Natural killer cell (primary cell): ENCODE data around the gene ZNF618. TPM values are rescaled to one million over a fixed set of nuclear protein-coding genes. Genes with fewer than 3 reads are reported as not detected.

Source experiments
- ATAC-seq, 3 donors: fragments of 150-1000 bp in 2 of 3; fragments of 200-7000 bp in 1 of 3; cut with Tn5 transposase; 1 replicate in 1 of 3; 2 replicates in 2 of 3; pipeline ENCODE4 v1.10.0; 2021; ENCODE audit warnings: mild to moderate bottlenecking in 2 of 3, moderate library complexity in 2 of 3
- DNase-seq, 2 donors: peaks; one replicate each; pipeline versions ENCODE4 v3.0.0 to v3.0.0-alpha.2; 2013 to 2021; ENCODE audit warnings: mixed read lengths in 1 of 2
- H3K27ac ChIP-seq: one replicate; pipeline ENCODE4 v1.5.1; 2013; ENCODE audit warnings: mild to moderate bottlenecking, low read length
- H3K27me3 ChIP-seq: one replicate; pipeline ENCODE4 v1.6.1; 2013; ENCODE audit warnings: low read length; ENCODE audit not compliant: control insufficient read depth, insufficient read depth
- H3K36me3 ChIP-seq: one replicate; pipeline ENCODE4 v1.6.1; 2013; ENCODE audit warnings: low read length; ENCODE audit not compliant: control insufficient read depth, insufficient read depth
- H3K4me1 ChIP-seq: one replicate; pipeline ENCODE4 v1.6.1; 2013; ENCODE audit warnings: low read length; ENCODE audit not compliant: control insufficient read depth, insufficient read depth
- H3K4me3 ChIP-seq: one replicate; pipeline ENCODE4 v1.5.1; 2013; ENCODE audit warnings: low read length
- H3K9me3 ChIP-seq: one replicate; pipeline ENCODE4 v1.6.1; 2013; ENCODE audit warnings: low read length; ENCODE audit not compliant: control insufficient read depth, insufficient read depth
- H3K27ac Mint-ChIP-seq, 2 donors: one replicate each; pipeline ENCODE4 v1.8.0; 2022; ENCODE audit warnings: mild to moderate bottlenecking in 2 of 2, mixed read lengths in 2 of 2, moderate library complexity in 1 of 2
- H3K27me3 Mint-ChIP-seq, 2 donors: one replicate each; pipeline ENCODE4 v1.8.0; 2022; ENCODE audit warnings: low read depth in 2 of 2, mixed read lengths in 2 of 2
- H3K36me3 Mint-ChIP-seq: one replicate; pipeline ENCODE4 v1.8.0; 2022; ENCODE audit warnings: mixed read lengths
- H3K4me1 Mint-ChIP-seq, 2 donors: one replicate each; pipeline ENCODE4 v1.8.0; 2022; ENCODE audit warnings: mixed read lengths in 2 of 2
- H3K4me3 Mint-ChIP-seq: one replicate; pipeline ENCODE4 v1.8.0; 2022; ENCODE audit warnings: mild to moderate bottlenecking, moderate library complexity, mixed read lengths
- H3K9me3 Mint-ChIP-seq, 2 donors: one replicate each; pipeline ENCODE4 v1.8.0; 2022; ENCODE audit warnings: mixed read lengths in 2 of 2
- WGBS: methylation state at CpG from one replicate; pipeline ENCODE4 v1.1.7; 2013; ENCODE audit warnings: missing lambda C conversion rate; ENCODE audit not compliant: insufficient coverage; 5-methylcytosine and 5-hydroxymethylcytosine counted together
- intact Hi-C: fragments of 100-400 bp; cut with micrococcal nuclease; formaldehyde crosslinking; loops from one replicate; pipeline ENCODE4 v1.14.2; 2022
- total RNA-seq, 4 donors: library from RNA; stranded (reverse); fragments of 120-200 nt in 1 of 4; gene quantifications; one replicate each; pipeline versions ENCODE4 v1.2.3 to v1.2.4, GENCODE V29; 2013 to 2022
- TF ChIP-seq, protein P1 (sequence below): fragments of 200-600 bp; IDR thresholded peaks from one replicate; pipeline ENCODE4 v1.8.0; 2022; ENCODE audit warnings: antibody characterized with exemption

ZNF618 gene
- total RNA-seq, 3 donors from 2014 or later (not counting 1 experiment from before 2014, with no cell fraction given) = 9.2 to 10.7 (median 10.0) TPM

DNA sequence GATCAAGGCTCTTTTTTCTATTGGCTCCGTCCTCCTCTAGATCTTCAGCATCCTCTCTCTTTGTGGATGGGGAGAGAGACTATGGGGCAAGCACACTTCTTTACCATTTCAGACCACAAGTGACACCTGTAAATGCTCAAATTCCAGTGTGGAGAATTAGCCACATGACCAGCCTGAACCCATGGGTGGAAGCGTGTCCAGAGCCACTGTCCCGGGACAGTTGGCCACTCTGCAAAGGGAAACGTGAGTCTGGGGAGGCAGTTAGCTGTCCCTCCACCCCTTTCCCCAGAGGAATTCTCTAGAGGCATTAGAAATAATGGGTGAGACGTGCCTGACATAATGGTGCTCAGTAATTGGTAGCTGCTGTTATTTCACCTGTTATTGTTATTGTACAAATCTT is 161.1 kb downstream of the ZNF618 start:
- Histone ChIP-seq H3K27ac (no peak overlapping the region), H3K9me3 (no peaks in the 10 kb centered on the region), H3K4me3 (no peak overlapping the region), H3K27me3 (no peaks in the 10 kb centered on the region), H3K36me3 (no peaks in the 10 kb centered on the region), H3K4me1 (no peaks in the 10 kb centered on the region)
- H3K4me1 Mint-ChIP-seq = no peaks in the 10 kb centered on the region
- WGBS = 100% methylated on average over 2 of the region's 5 CpGs
- no peaks in the 10 kb centered on the region for H3K27me3 Mint-ChIP-seq
- DNase-seq (no peak), ATAC-seq (no peak)
- no peaks in the 10 kb centered on the region for H3K36me3 Mint-ChIP-seq
- H3K4me3 Mint-ChIP-seq = no peak overlapping the region
- H3K9me3 Mint-ChIP-seq = no peaks in the 10 kb centered on the region
- H3K27ac Mint-ChIP-seq = no peak overlapping the region
- intact Hi-C loops = no loop called here
- TF ChIP-seq, protein P1, sequence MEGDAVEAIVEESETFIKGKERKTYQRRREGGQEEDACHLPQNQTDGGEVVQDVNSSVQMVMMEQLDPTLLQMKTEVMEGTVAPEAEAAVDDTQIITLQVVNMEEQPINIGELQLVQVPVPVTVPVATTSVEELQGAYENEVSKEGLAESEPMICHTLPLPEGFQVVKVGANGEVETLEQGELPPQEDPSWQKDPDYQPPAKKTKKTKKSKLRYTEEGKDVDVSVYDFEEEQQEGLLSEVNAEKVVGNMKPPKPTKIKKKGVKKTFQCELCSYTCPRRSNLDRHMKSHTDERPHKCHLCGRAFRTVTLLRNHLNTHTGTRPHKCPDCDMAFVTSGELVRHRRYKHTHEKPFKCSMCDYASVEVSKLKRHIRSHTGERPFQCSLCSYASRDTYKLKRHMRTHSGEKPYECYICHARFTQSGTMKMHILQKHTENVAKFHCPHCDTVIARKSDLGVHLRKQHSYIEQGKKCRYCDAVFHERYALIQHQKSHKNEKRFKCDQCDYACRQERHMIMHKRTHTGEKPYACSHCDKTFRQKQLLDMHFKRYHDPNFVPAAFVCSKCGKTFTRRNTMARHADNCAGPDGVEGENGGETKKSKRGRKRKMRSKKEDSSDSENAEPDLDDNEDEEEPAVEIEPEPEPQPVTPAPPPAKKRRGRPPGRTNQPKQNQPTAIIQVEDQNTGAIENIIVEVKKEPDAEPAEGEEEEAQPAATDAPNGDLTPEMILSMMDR = no peak

DNA sequence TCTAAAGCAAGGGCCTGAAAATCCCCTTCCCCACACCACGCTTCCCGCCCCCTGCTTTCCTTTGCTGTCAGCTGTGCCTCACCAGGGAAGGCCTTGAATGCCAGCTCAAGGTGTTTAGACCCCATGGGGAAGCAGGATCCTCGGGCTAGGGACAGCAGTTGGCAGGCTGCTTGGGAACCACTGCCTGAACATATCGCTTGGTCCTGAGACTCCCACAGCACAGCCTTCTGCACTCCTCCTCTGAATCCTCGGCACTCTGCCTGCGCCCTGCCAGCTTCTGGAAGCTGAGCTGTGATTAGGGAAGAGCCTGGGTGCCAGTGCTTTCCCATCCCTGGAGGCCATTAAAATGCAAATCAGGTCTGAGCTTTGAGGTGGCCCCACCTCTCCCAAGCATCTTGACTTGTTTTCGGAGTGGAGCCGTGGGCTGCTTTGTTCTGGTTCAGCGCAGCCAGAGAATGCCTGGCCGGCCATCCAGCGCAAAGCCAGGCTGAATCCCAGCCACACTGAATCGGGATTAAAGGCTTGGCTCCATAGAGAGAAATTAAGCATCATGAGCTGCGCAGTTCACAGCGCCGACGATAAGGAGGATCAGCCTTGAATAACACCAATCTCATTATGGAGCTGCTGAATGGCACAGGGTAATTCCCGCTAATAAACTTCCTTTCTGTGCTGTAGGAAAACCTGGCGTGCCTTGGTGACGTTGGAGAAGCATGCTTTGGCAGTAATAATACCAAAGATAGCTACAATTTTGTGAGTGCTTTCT is 162.0 kb downstream of the ZNF618 start:
- 94% methylated on average over 19 of the region's 19 CpGs for WGBS
- intact Hi-C loops = no loop called here

DNA sequence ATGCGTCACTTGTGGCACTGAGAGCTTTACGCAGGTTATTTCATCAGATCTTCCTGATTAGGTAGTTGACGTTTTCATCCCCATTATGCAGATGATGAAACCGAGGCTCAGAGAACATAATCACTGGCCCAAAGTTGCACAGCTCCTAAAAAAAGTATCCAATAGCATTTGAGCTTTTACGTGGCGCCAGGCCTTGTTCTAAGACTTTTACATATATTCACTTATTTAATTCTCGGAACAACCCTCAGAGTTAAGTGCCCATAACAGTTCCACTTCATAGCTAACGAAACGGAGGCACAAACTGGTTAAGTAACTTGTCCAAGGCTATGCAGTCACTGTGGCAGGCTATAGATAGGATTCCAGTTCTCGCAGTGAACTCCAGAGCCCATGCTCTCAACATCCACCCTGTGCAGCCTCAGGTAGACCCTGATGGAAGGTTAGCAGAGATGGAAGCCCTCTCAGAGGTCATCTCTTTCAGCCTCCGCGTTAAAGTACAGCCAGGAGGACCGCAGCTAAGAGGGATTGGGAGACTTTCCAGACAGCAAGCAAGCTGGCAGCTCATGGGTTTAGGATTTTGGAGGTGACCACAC is 162.7 kb downstream of the ZNF618 start:
- Histone ChIP-seq H3K27ac (no peak overlapping the region), H3K9me3 (no peaks in the 10 kb centered on the region), H3K27me3 (no peaks in the 10 kb centered on the region), H3K4me1 (no peaks in the 10 kb centered on the region), H3K4me3 (no peak overlapping the region), H3K36me3 (no peaks in the 10 kb centered on the region)
- Mint-ChIP-seq H3K27me3 (no peaks in the 10 kb centered on the region), H3K9me3 (no peaks in the 10 kb centered on the region), H3K36me3 (no peaks in the 10 kb centered on the region), H3K4me1 (no peaks in the 10 kb centered on the region), H3K27ac (no peak overlapping the region), H3K4me3 (no peak overlapping the region)
- intact Hi-C loops = no loop called here
- no peak for DNase-seq
- WGBS = 93% methylated on average over 13 of the region's 13 CpGs
- TF ChIP-seq, protein P1 = no peak
- ATAC-seq = no peak

More for the DNA sequence above, 162.0 kb downstream of the ZNF618 start:
- no peak overlapping the region for H3K27ac Mint-ChIP-seq
- no peak overlapping the region for H3K4me3 ChIP-seq
- ATAC-seq (no peak), DNase-seq (no peak)
- H3K4me3 Mint-ChIP-seq = no peak overlapping the region
- no peaks in the 10 kb centered on the region for H3K27me3 ChIP-seq
- H3K27me3 Mint-ChIP-seq = no peaks in the 10 kb centered on the region
- H3K27ac ChIP-seq = no peak overlapping the region
- no peaks in the 10 kb centered on the region for H3K36me3 ChIP-seq
- no peaks in the 10 kb centered on the region for H3K9me3 Mint-ChIP-seq
- H3K36me3 Mint-ChIP-seq = no peaks in the 10 kb centered on the region
- TF ChIP-seq, protein P1 = no peak
- no peaks in the 10 kb centered on the region for H3K9me3 ChIP-seq
- H3K4me1 ChIP-seq = no peaks in the 10 kb centered on the region
- no peaks in the 10 kb centered on the region for H3K4me1 Mint-ChIP-seq
